ENCODE data around the gene TWF2.

Gene TWF2

DNA sequence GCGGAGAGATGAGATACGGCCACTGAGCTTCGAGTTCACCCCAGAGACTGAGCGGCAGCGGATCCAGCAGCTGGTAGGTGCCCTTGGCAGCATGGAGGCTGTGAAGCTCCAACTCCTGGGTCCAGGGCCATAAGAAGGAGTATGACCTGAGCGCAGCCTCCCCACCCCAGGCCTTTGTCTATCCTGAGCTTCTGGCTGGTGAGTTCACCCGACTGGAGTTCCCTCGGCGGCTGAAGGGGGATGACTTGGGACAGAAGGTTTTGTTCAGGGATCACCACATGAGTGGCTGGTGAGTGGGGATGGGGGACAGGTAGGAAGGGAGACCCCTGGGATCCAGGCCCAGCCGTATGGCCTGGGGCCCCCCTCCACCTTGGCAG is 9.2 kb upstream of the TWF2 start:
- no peak for DNase-seq
- H3K4me3 Mint-ChIP-seq: no peak overlapping the region
- peaks cover 42% of the 10 kb centered on the region for H3K27me3 Mint-ChIP-seq (ENCODE audit: low read depth, poor library complexity)
- TF ChIP-seq CTCF (IDR thresholded peaks at IDR 0.05): no peak
- H3K36me3 Mint-ChIP-seq (ENCODE audit: low read depth): peaks cover 12% of the 10 kb centered on the region
- H3K9me3 Mint-ChIP-seq: peaks cover 4% of the 10 kb centered on the region
- no peak overlapping the region for H3K27ac Mint-ChIP-seq
- H3K4me1 Mint-ChIP-seq: peaks cover 6% of the 10 kb centered on the region

DNA sequence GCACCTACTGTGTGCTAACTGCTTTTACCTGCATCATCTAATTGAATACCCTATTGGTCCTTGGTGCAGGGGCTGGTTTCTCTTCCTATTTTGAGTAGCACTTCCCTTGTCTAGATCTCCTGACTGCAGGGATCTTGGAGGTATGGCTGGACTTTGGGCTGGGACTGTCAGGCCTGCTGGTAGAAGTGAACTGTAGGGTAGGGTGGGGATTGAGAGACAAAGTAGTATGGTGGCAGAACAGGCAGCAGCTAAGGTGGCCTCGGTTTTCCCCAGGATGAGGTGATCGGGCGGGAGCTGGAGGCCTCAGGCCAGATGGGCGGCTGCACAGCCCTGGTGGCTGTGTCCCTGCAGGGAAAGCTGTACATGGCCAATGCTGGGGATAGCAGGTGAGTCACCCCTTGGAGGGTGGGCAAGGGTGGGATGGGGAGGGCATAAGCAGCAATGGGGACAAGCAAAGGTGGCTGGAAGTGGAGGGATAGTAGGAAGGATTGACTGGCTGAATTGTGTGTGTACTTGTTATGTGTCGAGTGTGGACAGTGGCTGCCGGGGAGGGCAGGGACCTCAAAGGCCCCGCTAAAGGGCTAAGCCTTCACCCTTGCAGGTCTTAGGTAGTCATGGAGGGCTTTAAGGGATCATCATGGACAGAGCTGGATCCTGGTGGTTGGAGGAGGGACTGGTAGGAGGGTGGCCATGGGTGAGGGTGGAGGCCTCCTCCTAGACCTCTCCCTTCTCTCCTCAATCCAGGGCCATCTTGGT is 8.6 kb upstream of the TWF2 start:
- Mint-ChIP-seq H3K27me3 (ENCODE audit: low read depth, poor library complexity) (peaks cover 48% of the 10 kb centered on the region), H3K27ac (no peak overlapping the region), H3K4me1 (peaks cover 6% of the 10 kb centered on the region), H3K4me3 (no peak overlapping the region), H3K9me3 (peaks cover 7% of the 10 kb centered on the region), H3K36me3 (ENCODE audit: low read depth) (peaks cover 7% of the 10 kb centered on the region)
- no peak for DNase-seq
- no peak for TF ChIP-seq CTCF (IDR thresholded peaks at IDR 0.05)

DNA sequence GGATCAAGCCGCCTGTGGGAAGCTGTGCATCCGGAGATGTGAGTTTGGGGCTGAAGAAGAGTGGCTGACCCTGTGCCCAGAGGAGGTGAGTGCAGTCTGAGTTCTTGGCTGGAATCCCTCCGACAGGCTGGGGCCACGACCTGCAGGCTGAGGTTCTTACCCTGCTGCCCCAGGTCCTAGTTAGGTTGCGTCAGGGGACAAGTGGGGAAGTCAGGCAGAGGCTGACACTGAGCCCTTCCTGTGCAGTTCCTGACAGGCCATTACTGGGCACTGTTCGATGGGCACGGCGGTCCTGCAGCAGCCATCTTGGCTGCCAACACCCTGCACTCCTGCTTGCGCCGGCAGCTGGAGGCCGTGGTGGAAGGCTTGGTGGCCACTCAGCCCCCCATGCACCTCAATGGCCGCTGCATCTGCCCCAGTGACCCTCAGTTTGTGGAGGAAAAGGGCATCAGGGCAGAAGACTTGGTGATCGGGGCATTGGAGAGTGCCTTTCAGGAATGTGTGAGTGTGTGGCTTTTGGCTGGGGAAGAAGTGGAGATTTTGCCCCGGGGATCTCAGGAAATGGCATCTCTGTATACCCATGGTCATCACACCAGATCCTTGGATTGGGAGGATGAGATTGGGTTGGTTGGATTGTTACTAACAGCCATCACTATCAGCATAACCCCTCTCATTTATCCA is 7.9 kb upstream of the TWF2 start:
- peaks cover 5% of the 10 kb centered on the region for H3K36me3 Mint-ChIP-seq (ENCODE audit: low read depth)
- DNase-seq: no peak
- H3K4me1 Mint-ChIP-seq: peaks cover 6% of the 10 kb centered on the region
- no peak overlapping the region for H3K27ac Mint-ChIP-seq
- TF ChIP-seq CTCF (IDR thresholded peaks at IDR 0.05): no peak
- peaks cover 53% of the 10 kb centered on the region for H3K27me3 Mint-ChIP-seq (ENCODE audit: low read depth, poor library complexity)
- peak overlapping the region; percentile 42 for H3K4me3 Mint-ChIP-seq
- peaks cover 7% of the 10 kb centered on the region for H3K9me3 Mint-ChIP-seq

GRCh38 chr3:52246264-52246620 is 7.3 kb upstream of the TWF2 start:
- peaks cover 6% of the 10 kb centered on the region for H3K4me1 Mint-ChIP-seq
- DNase-seq: no peak
- TF ChIP-seq CTCF (IDR thresholded peaks at IDR 0.05): no peak
- H3K27me3 Mint-ChIP-seq (ENCODE audit: low read depth, poor library complexity): peaks cover 53% of the 10 kb centered on the region
- H3K27ac Mint-ChIP-seq: no peak overlapping the region
- H3K4me3 Mint-ChIP-seq: peak overlapping the region; percentile 76
- peaks cover 4% of the 10 kb centered on the region for H3K36me3 Mint-ChIP-seq (ENCODE audit: low read depth)
- peaks cover 7% of the 10 kb centered on the region for H3K9me3 Mint-ChIP-seq

GRCh38 chr3:52245322-52246263 is 6.6 kb upstream of the TWF2 start, which contains the start of gene PPM1M:
PPM1M (plus strand) TSS chr3:52245759; CDS start chr3:52245825, 66 bp downstream.
- H3K9me3 Mint-ChIP-seq: peaks cover 7% of the 10 kb centered on the region
- DNase-seq: peak; percentile 68
- peak within 1 kb of the TSS; percentile 76 for H3K4me3 Mint-ChIP-seq
- H3K27me3 Mint-ChIP-seq (ENCODE audit: low read depth, poor library complexity): peaks cover 53% of the 10 kb centered on the region
- H3K36me3 Mint-ChIP-seq (ENCODE audit: low read depth): peaks cover 7% of the 10 kb centered on the region
- H3K27ac Mint-ChIP-seq: no peak within 1 kb of the TSS
- no peak for TF ChIP-seq CTCF (IDR thresholded peaks at IDR 0.05)
- H3K4me1 Mint-ChIP-seq: peaks cover 12% of the 10 kb centered on the region

Data from nephron progenitor cell (in vitro differentiated cells).